ENCODE data around the gene PXN.

GRCh38 chr12:120209851-120210250 is 55.7 kb downstream of the PXN start:
- TF ChIP-seq CTCF (IDR thresholded peaks at IDR 0.05) (no peak), EZH2 (IDR thresholded peaks at IDR 0.05) (no peak)
